HG03108 (cell line): ENCODE data around the gene HPN.
"Not testable (repeated sequence)": the region's sequence is repeated elsewhere in the genome, so short reads cannot be mapped to it uniquely, and the experiment has no call there.

Experiments used
- ATAC-seq: cut with Tn5 transposase; IDR thresholded peaks from one replicate; pipeline ENCODE4 v1.9.1; 2021; ENCODE audit warnings: moderate library complexity; ENCODE audit not compliant: unreplicated experiment

The HPN gene

GRCh38 chr19:35100588-35101533 is 59.3 kb downstream of the HPN start:
- no peak for ATAC-seq

- not testable (repeated sequence) for ATAC-seq
Observed at GRCh38 chr19:35101949-35102348, 60.4 kb downstream of the HPN start.

DNA sequence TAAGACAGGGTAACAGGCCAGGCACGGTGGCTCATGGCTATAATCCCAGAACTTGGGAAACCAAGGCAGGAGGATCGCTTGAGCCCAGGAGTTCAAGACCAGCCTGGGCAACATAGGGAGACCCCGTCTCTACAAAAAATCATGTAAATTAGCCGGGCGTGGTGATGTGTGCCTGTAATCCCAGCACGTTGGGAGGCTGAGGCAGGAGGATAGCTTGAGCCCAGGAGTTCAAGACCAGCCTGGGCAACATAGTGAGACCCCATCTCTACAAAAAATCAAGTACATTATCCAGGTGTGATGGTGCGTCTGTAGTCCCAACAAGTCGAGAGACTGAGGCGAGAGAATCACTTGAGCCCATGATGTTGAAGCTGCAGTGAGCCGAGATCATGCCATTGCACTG is 62.1 kb downstream of the HPN start:
- ATAC-seq = not testable (repeated sequence)

DNA sequence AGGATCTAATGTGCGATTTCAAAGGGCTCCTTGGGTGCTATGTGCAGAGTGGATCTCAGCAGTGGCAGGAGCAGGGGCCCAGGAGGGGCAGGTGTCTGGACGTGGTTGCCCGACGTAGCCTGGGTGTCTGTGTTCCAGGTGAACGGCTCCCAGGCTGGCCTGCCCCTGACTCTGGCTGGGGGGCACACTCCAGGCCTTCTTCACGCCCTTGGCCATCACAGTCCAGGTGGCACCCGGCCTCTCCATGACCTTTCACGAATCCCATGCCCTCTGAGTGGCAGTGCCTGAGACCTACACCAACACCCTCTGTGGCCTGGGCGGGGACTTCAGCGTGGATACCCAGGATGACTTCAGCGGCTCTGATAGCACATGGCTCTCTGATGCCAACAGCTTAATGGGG is 62.8 kb downstream of the HPN start:
- no peak for ATAC-seq

DNA sequence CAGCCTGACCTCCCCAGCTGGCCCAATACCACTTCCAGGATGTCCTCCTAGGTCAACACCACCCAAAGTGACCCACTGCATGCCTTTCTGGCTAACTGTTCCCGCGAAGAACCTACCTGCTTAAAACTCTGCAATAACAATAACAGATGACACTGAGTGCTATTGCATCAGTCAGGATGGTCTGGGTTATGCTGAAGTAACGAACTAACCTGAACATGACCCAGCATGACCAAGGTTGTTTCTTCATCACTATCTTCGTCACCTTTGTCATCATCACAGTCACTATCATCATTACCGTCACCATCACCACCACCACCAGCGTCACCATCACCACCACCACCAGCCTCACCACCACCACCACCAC is 63.5 kb downstream of the HPN start:
- ATAC-seq = no peak

DNA sequence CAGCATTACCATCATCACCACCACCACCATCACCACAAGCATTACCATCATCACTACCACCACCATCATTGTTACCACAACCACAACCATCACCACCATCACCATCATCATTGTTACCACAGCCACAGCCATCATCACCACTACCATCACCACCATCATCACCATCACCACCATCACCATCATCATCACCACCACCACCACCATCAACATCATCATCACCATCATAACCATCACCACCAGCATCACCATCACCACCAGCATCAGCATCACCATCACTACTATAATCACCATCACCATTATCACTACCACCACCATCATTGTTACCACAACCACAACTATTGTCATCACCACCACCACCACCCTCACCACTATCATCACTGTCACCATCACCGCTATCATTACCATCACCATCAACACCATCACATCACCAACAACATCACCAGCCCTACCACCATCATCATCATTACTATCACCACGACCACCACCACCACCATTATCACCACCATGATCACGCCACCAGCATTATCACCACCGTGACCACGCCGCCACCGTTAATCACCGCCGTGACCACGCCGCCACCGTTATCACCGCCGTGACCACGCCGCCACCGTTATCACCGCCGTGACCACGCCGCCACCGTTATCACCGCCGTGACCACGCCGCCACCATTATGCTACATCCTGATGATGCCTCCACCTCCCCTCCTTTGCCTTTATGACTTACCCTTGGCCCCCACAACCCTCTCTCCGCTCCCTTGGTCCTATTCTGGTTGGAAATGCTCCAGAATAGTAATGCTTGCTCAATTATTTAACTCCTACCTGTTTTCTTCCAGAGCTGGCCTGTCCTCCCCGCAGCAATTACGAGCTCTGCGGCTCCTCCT is 64.1 kb downstream of the HPN start:
- no peak for ATAC-seq

DNA sequence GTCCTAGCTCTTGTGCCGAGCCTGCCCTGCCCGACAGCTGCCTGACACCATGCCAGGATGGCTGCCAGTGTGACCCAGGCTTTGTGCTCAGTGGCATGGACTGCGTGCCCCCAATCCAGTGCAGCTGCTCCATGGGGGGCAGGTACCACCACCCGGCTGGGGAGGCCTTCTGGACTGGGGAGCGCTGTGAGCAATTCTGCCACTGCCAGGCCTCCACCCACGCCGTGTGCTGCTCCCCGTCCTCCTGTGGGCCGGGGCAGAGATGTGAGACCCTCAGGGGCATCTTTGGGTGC is 64.7 kb downstream of the HPN start:
- no peak for ATAC-seq

- ATAC-seq = no peak
Observed at GRCh38 chr19:35106898-35107541, 65.5 kb downstream of the HPN start.

- ATAC-seq = no peak
Observed at GRCh38 chr19:35107545-35107944, 66.0 kb downstream of the HPN start.

DNA sequence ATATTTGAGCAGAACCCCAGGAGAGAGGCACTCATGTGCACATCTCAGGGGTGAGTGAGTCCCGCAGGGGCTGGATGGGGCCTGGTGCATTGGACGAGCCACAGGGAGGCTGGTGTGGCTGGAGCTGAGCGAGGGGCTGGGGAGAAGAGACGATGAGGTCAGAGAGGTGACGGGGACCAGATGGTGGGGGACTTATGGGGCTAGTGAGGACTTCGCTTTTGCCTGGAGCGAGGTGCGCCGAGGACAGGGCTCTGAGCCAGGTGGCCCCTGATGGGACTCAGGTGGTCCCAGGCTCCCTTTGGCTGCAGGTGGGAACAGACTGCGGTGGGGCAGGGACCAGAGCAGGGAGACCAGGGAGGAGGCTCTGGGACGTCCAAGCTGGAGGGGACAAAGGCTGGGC is 67.2 kb downstream of the HPN start:
- no peak for ATAC-seq

DNA sequence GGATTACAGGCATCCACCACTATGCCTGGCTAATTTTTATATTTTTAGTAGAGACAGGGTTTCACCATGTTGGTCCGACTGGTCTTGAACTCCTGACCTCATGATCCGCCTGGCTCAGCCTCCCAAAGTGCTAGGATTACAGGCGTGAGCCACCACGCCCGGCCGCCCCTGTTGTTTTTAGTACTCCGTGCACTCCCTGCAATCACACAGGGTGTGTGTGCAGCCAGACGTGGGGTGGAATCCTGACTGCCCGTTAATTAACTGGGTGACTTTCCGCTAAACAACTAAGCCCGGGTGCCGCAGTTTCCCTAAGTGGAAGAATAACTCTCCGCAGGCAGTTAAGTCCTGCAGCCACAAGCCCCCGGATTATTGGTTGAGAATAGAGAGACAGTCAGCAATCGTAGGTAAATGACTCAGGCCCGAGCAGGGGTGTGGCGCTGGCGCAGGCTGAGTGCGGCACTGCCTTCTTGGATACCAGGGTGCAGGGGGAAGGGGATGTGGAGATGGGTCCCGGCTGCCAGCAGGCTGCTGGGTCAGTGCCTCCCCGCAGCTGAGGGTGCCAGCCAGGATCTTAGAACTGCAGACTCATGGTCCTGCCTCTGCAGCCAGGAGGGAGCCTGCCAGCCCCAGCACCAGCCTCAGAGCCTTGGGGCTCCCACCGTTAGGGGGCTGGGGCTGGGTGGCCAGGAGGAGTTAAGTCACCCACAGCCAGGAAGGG is 68.0 kb downstream of the HPN start:
- ATAC-seq = no peak

DNA sequence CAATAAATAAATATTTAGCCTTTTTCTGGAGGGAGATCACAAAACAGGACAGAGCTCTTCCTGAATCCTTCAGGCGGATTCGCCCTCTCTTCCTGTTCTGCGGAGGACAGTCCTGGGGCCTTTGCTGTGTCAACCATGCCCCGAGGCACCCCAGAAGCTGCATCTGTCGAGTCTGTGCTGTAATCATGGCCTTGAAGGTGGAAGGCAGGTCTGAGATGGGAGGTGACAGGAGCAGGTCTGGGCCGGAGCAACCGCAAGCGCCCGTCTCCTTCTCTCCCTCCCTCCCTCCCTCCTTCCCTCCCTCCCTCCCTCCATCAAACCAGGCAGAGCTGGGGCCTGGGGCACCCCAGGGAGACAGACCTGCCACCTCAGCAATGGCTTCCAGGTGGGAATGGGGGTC is 69.5 kb downstream of the HPN start:
- ATAC-seq = no peak

DNA sequence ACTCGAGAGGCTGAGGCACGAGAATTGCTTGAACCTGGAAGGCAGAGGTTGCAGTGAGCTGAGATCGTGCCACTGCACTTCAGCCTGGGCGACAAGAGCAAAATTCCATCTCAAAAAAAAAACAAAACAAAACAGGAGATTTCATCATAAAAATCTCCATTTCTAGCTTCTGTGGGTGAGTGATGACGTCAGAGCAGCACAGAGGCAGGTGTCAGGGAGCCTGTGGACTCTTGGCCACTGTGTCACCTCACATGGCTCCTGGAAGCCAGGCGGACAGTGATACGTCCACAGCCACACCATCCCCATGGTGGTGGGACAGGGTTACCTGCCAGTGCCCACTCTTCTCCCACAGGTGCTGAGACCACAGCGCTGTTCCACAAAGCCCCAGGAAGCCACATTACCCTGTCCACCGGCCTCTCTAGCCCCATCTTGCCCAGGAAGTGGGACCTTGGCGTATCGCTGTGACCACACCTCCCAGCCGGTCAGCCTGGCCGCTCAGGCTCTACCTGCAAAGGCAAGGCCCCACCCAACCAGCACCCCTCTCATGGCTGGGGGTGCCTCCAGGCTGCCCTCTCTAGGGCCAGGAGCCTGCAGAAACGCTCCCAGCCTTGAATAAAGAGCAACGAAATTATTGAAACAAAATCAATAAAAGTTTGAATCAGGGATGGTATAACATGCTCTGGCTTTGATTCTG is 71.6 kb downstream of the HPN start:
- no peak for ATAC-seq

GRCh38 chr19:35114353-35115176 is 73.0 kb downstream of the HPN start:
- ATAC-seq = no peak

- ATAC-seq = no peak
Observed at GRCh38 chr19:35115177-35115951, 73.8 kb downstream of the HPN start, which contains the start of gene FXYD3. Gene FXYD3 (plus strand): TSS chr19:35115823. CDS start chr19:35119377, 3,554 bp downstream.
